Prostate gland (tissue), 2 donors: ENCODE results near the gene CACNG7. TPM values are rescaled to one million over a fixed set of nuclear protein-coding genes. Genes with fewer than 3 reads are reported as not detected.
"Not testable (repeated sequence)": the region's sequence is repeated elsewhere in the genome, so short reads cannot be mapped to it uniquely, and the experiment has no call there.

Source experiments
- DNase-seq: peaks from one replicate; pipeline ENCODE4 v3.0.0-alpha.2; 2019; ENCODE audit warnings: low spot score
- H3K27ac ChIP-seq, 2 donors: fragments of 200-600 bp; sonication (generic); 2 replicates each; pipeline ENCODE4 v1.5.1; 2017 to 2019
- H3K27me3 ChIP-seq: fragments of 200-600 bp; sonication (generic); replicated peaks from 2 replicates; pipeline ENCODE4 v1.5.1; 2019; ENCODE audit not compliant: insufficient read depth
- H3K36me3 ChIP-seq, 2 donors: fragments of 200-600 bp; sonication (generic); 1 replicate in 1 of 2; 2 replicates in 1 of 2; pipeline versions ENCODE4 v1.5.1 to v1.8.1; 2017 to 2019
- H3K4me1 ChIP-seq: fragments of 200-600 bp; sonication (generic); replicated peaks from 2 replicates; pipeline ENCODE4 v1.5.1; 2019
- H3K4me3 ChIP-seq, 2 donors: fragments of 200-600 bp; sonication (generic); 2 replicates each; pipeline ENCODE4 v1.5.1; 2017 to 2019
- H3K9me3 ChIP-seq: fragments of 200-600 bp; sonication (generic); 2 replicates; pipeline ENCODE4 v1.5.1; 2017
- POLR2A ChIP-seq: fragments of 450-650 bp; IDR thresholded peaks from one replicate; pipeline ENCODE4 v1.6.1; 2016; ENCODE audit warnings: antibody characterized with exemption, mild to moderate bottlenecking
- POLR2AphosphoS5 ChIP-seq: sonication (generic); formaldehyde crosslinking; IDR thresholded peaks from one replicate; pipeline ENCODE4 v1.6.1; 2017; ENCODE audit warnings: antibody characterized with exemption
- WGBS: methylation state at CpG from one replicate; pipeline ENCODE4 v1.1.5; 2018; 5-methylcytosine and 5-hydroxymethylcytosine counted together
- intact Hi-C: fragments of 100-400 bp; cut with DNase I; formaldehyde crosslinking; loops from one replicate; pipeline ENCODE4 v1.14.2; 2022
- total RNA-seq, 2 donors: library from RNA; depleted of rRNA; stranded (reverse); fragments of >200 nt; gene quantifications; one replicate each; pipeline ENCODE4 v1.1.0, GENCODE V29; 2016
- TF ChIP-seq, protein P1 (sequence below), 4 experiments: fragments of 200-600 bp in 2 of 4; fragments of 450-650 bp in 2 of 4; sonication (generic) in 2 of 4; IDR thresholded peaks; 1 replicate in 3 of 4; 2 replicates in 1 of 4; pipeline ENCODE4 v1.5.1; 2016 to 2019; ENCODE audit warnings: antibody characterized with exemption in 4 of 4, mild to moderate bottlenecking in 2 of 4, moderate library complexity in 2 of 4

Gene CACNG7
- total RNA-seq, 2 donors from 2014 or later: not detected

- 2% methylated on average over 35 of the region's 37 CpGs for WGBS
Observed at GRCh38 chr19:53867225-53868090, 41.6 kb upstream of the CACNG7 start, which contains the start of gene MYADM. MYADM (plus strand) TSS chr19:53867883; CDS start chr19:53873530, 5,647 bp downstream.

DNA sequence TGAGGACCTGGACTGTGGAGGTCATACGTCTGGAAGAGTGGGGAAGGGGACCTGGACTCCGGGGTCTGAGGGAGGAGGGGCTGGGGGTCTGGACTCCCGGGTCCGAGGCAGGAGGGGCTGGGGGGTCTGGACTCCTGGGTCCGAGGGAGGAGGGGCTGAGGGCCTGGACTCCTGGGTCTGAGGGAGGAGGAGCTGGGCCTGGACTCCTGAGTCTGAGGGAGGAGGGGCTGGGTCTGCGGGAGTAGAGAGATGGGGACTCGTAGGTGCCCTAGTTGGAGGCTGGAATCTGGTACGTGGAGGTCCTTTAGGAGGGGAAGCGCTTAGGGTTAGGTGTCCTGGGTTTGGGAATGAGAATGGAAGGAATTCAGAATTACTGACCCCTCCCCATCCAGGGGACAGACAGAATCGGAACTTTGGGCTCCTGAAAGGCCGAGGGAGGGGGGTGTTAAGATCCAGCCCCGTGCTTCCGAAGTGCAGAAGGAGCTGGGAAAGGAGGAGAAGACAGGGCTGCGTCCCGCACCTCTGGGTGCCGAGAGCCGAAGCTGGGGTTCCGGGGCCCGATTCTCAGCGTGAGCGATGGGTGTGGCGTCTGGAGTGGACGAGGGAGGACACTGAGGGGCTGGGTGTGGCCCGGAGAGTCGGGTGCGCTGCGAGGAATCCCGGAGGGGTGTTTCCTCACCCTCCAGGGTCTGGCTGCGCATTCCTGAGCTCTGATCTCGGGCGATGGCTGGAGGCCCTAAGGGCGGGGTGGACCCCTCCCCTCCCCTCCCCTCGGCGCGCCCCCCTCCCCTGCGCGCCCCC, 40.8 kb upstream of the CACNG7 start:
- TF ChIP-seq POLR2A: peak; percentile 18
- TF ChIP-seq, protein P1, sequence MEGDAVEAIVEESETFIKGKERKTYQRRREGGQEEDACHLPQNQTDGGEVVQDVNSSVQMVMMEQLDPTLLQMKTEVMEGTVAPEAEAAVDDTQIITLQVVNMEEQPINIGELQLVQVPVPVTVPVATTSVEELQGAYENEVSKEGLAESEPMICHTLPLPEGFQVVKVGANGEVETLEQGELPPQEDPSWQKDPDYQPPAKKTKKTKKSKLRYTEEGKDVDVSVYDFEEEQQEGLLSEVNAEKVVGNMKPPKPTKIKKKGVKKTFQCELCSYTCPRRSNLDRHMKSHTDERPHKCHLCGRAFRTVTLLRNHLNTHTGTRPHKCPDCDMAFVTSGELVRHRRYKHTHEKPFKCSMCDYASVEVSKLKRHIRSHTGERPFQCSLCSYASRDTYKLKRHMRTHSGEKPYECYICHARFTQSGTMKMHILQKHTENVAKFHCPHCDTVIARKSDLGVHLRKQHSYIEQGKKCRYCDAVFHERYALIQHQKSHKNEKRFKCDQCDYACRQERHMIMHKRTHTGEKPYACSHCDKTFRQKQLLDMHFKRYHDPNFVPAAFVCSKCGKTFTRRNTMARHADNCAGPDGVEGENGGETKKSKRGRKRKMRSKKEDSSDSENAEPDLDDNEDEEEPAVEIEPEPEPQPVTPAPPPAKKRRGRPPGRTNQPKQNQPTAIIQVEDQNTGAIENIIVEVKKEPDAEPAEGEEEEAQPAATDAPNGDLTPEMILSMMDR (IDR thresholded peaks at IDR 0.05): no peak
- intact Hi-C loops: loop anchor here (10.0 kb wide), 1 partner anchor 267 kb away; the partner anchor contains the start of gene CNOT3
- Histone ChIP-seq H3K4me1 (no peaks in the 10 kb centered on the region), H3K27ac (peak overlapping the region; percentile 90 to 93), H3K9me3 (no peaks in the 10 kb centered on the region), H3K4me3 (peak overlapping the region; percentile 64 to 80), H3K36me3 (peaks cover under 1 to 4% of the 10 kb centered on the region in 2 donors), H3K27me3 (no peaks in the 10 kb centered on the region)
- WGBS: 1% methylated on average over 28 of the region's 37 CpGs
- peak; percentile 22 for DNase-seq

More at GRCh38 chr19:53867225-53868090, 41.6 kb upstream of the CACNG7 start, which contains the start of gene MYADM:
- DNase-seq: peak; percentile 95
- peak within 1 kb of the TSS; percentile 90 to 93 for H3K27ac ChIP-seq
- H3K4me3 ChIP-seq: peak within 1 kb of the TSS; percentile 64 to 80
- H3K4me1 ChIP-seq: no peaks in the 10 kb centered on the region
- H3K9me3 ChIP-seq: no peaks in the 10 kb centered on the region
- H3K27me3 ChIP-seq: no peaks in the 10 kb centered on the region
- intact Hi-C loops: loop anchor here (10.0 kb wide), 1 partner anchor 267 kb away; the partner anchor contains the start of gene CNOT3
- TF ChIP-seq, protein P1 (IDR thresholded peaks at IDR 0.05): no peak
- TF ChIP-seq POLR2A (peak; percentile 57), POLR2AphosphoS5 (peak; percentile 86)
- no peaks in the 10 kb centered on the region for H3K36me3 ChIP-seq

DNA sequence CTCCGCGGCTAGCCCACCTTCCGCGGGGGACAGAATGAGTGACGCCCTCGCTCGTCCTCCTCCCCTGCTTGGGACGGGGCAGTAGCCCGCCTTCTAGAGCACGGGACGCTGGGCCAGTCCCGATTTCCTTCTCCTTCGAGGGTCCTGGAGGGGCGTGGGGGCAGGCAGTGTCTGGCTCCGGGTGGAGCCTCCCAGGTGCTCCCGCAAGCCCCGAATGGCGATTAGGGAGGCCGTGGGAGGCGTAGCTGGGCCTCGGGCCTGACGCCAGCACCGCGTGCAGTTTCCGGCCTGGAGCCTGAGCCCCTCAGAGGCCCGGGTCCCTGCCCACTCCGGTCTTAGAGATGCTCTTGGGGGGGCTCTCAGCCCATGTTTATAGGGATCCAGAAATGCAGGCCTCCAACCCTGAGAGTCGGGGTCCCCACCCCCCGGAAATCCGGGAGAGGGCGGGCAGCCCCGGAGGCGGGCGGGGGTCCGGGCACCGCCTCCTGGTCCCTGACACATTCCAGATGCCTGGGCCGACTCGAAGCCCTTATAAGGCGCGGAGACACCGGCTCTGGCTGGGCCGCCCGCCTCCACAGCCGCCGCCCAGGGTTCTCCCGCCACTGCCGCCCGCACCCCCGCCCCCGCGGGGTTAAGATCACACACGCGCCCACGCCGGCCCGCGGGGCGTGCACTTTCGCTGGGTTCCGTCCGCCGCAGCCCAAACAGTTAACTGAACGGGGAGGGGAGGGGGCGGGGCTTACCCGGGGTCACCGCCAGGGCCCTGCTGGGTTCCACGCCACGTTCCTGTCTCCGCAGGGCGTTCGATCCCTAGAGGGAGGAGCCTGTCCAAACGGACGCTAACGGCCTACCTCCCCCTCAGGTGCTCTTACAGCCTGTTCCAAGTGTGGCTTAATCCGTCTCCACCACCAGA, 39.9 kb upstream of the CACNG7 start:
- peaks cover 8 to 12% of the 10 kb centered on the region in 2 donors for H3K36me3 ChIP-seq
- no peaks in the 10 kb centered on the region for H3K4me1 ChIP-seq
- DNase-seq: peak; percentile 82
- H3K27ac ChIP-seq: peak overlapping the region; percentile 90 to 93
- peak overlapping the region; percentile 64 to 80 for H3K4me3 ChIP-seq
- no peaks in the 10 kb centered on the region for H3K9me3 ChIP-seq
- under 1% methylated on average over 68 of the region's 75 CpGs for WGBS
- intact Hi-C loops: loop anchor here (10.0 kb wide), 1 partner anchor 266 kb away; the partner anchor contains the start of gene CNOT3
- TF ChIP-seq, protein P1 (IDR thresholded peaks at IDR 0.05): peak; percentile 13 to 72 (median 43)
- TF ChIP-seq POLR2A (peak; percentile 65), POLR2AphosphoS5 (peak; percentile 90)
- no peaks in the 10 kb centered on the region for H3K27me3 ChIP-seq

- 0% methylated on average over 11 of the region's 24 CpGs for WGBS
- H3K27me3 ChIP-seq, H3K4me1 ChIP-seq, H3K9me3 ChIP-seq, DNase-seq: not testable (repeated sequence)
- H3K4me3 ChIP-seq: peak overlapping the region; percentile 64 to 80
- intact Hi-C loops: loop anchor here (10.0 kb wide), 1 partner anchor 265 kb away; the partner anchor contains the start of gene CNOT3
- peak overlapping the region; percentile 90 to 93 for H3K27ac ChIP-seq
- peaks cover 8 to 16% of the 10 kb centered on the region in 2 donors for H3K36me3 ChIP-seq
Observed at GRCh38 chr19:53869805-53870484, 39.1 kb upstream of the CACNG7 start.
